C4-2B (cell line): ENCODE results near the gene KCNH8.

Experiments
- ZFX ChIP-seq: fragments of 450-650 bp; IDR thresholded peaks from 2 replicates; pipeline ENCODE4 v1.6.1; 2017
- TF ChIP-seq, protein P1 (sequence below): fragments of 450-650 bp; conservative IDR thresholded peaks from 2 replicates; pipeline ENCODE4 v1.5.1; 2017; ENCODE audit warnings: mild to moderate bottlenecking

DNA sequence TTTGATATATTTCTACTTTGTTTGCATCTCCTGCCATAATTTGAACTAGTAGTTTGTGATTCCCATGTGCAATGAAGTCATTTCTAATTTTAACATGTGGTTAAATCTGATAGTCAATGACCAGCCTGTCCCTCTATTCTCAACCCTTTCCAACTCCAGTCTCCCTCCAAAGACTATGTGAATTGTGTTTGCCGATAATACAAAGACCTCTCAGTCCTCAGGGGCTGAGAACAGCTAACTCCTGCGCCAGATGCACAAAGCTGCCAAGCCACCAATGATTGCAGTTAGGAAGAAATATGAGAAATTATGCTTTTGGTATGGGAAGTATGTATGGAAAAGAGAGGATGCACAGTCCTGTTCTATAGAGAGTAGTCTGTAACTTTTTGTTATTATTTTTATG, 54.0 kb downstream of the KCNH8 start:
- TF ChIP-seq, protein P1, sequence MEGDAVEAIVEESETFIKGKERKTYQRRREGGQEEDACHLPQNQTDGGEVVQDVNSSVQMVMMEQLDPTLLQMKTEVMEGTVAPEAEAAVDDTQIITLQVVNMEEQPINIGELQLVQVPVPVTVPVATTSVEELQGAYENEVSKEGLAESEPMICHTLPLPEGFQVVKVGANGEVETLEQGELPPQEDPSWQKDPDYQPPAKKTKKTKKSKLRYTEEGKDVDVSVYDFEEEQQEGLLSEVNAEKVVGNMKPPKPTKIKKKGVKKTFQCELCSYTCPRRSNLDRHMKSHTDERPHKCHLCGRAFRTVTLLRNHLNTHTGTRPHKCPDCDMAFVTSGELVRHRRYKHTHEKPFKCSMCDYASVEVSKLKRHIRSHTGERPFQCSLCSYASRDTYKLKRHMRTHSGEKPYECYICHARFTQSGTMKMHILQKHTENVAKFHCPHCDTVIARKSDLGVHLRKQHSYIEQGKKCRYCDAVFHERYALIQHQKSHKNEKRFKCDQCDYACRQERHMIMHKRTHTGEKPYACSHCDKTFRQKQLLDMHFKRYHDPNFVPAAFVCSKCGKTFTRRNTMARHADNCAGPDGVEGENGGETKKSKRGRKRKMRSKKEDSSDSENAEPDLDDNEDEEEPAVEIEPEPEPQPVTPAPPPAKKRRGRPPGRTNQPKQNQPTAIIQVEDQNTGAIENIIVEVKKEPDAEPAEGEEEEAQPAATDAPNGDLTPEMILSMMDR = no peak
- TF ChIP-seq ZFX = no peak
